ENCODE measurements around the gene GPR27.

Gene GPR27

GRCh38 chr3:71786217-71786549 lies 32.5 kb downstream of the GPR27 start:
- DNase-seq (no peak), ATAC-seq (no peak)

GRCh38 chr3:71786551-71786950 lies 32.9 kb downstream of the GPR27 start:
- no peak for DNase-seq
- no peak for ATAC-seq

GRCh38 chr3:71787851-71788405 lies 34.3 kb downstream of the GPR27 start:
- ATAC-seq, result no peak
- no peak for DNase-seq

GRCh38 chr3:71789922-71790321 lies 36.3 kb downstream of the GPR27 start:
- ATAC-seq (no peak), DNase-seq (no peak)

GRCh38 chr3:71791634-71792033 lies 38.0 kb downstream of the GPR27 start:
- ATAC-seq, result no peak
- DNase-seq, result no peak

GRCh38 chr3:71796290-71796689 lies 42.6 kb downstream of the GPR27 start:
- ATAC-seq (no peak), DNase-seq (no peak)

- no peak for ATAC-seq
- DNase-seq, result no peak
These were observed 43.8 kb downstream of the GPR27 start for GRCh38 chr3:71797455-71797854.

- ATAC-seq, result no peak
- no peak for DNase-seq
These were observed 46.4 kb downstream of the GPR27 start for GRCh38 chr3:71800023-71800422.

- DNase-seq (no peak), ATAC-seq (no peak)
These were observed 48.3 kb downstream of the GPR27 start for GRCh38 chr3:71801986-71802385.

GRCh38 chr3:71803248-71803647 lies 49.6 kb downstream of the GPR27 start:
- ATAC-seq (no peak), DNase-seq (no peak)

GRCh38 chr3:71805199-71805598 lies 51.5 kb downstream of the GPR27 start:
- no peak for ATAC-seq
- no peak for DNase-seq

GRCh38 chr3:71805691-71806090 lies 52.0 kb downstream of the GPR27 start:
- ATAC-seq (no peak), DNase-seq (no peak)
